Body of pancreas (tissue), 4 donors: ENCODE results near the gene AMOTL1.

ENCODE experiments used
- CTCF ChIP-seq, 7 experiments: fragments of 450-650 bp in 4 of 7; fragments of 200-600 bp in 3 of 7; sonication (generic) in 3 of 7; IDR thresholded peaks; one replicate each; pipeline ENCODE4 v1.5.1; 2016 to 2019; ENCODE audit warnings: antibody characterized with exemption in 7 of 7
- POLR2A ChIP-seq, 3 donors: fragments of 450-650 bp; IDR thresholded peaks; one replicate each; pipeline ENCODE4 v1.6.1; 2016; ENCODE audit warnings: antibody characterized with exemption in 3 of 3, mild to moderate bottlenecking in 2 of 3

GRCh38 chr11:94820480-94820879, 52.3 kb downstream of the AMOTL1 start:
- no peak for TF ChIP-seq CTCF (IDR thresholded peaks at IDR 0.05)
- no peak for TF ChIP-seq POLR2A (IDR thresholded peaks at IDR 0.05)
